Measurements from ENCODE around the gene ZMIZ1.
A peak's percentile ranks its signal among the peaks of the same experiment; 100 is the strongest.

Gene ZMIZ1

DNA sequence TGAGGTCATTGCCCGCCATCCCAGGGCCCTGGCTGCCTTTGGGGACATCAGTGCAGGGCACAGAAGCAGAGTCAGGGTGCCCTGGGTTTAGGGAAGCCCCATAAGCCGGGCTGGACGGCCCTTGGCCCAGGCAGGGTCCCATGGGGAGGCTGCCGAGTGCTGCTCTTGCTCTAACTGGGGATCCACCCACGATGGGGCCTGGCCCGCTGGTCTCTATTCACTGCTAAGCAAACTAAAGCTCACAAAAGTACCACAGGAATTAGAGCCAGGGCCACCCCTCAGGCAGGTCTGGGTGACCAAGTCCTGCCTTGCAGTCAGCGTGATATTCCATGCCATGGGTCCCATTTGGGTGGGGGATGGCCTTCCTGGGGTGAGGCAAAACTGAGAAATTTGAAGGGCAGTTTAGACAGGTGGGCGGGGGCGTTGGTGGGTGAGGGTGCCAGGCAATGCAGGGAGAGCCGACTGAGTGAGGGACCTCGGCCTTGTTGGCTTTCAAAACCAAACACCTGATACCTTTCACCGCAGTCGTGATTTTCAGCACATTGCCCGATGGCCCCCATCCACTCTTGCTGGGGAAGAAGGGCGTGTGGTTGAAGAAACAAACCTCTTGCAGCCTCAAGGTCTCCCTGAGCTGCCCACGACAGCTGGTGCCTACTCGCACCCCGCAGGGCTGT lies 185.7 kb downstream of the ZMIZ1 start:
- DNase-seq, result no peak

DNA sequence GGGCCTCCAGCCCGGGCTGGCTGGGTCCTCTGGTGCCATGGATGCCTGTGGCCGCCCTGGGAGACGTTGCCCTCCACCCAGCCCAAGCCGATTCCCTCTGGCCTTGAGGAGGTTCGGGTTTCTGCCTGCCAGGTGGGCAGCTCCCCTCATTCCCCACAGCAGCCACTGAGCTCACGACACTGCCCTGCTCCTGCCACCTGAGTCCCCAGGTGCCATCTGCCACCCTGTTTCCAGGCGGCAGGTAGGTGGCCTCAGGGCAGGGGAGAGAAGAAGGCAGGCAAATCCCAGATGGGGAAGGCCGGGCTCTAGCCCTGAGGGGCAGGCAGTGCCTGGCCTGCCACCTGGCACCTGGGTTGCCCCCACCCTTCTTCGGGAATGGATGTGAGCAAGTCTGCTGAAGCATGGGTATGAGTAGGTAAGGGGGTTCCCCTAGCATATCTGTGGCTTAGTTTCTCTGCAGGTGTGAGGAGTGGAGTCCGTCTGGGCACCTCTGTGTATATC lies 186.3 kb downstream of the ZMIZ1 start:
- no peak for DNase-seq

DNA sequence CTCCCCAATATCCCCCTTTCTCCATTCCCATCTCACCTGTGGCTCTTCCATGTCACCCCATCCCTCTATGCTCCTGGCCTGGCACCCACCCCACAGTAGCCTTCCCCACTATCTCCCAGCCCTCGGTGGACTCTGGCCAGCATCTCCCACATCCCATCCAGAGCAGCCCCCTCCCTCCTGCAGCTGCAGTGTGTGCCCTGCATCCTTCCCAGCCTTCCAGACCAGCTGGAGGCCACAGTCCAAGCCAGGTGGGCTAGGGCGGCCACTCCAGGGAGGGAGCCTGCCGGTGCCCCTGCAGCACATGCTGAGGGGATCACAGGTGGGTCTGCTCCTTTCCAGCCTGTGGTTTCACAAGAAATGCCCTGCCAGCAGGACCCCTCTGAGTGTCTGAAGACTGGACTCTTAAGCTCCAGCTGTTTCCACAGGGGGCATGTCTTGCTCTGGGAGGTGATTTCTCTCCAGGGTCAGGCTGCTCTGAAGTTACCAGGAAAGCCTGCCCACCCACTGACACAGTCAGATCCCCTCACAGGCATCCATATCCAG lies 187.6 kb downstream of the ZMIZ1 start:
- no peak for DNase-seq

DNA sequence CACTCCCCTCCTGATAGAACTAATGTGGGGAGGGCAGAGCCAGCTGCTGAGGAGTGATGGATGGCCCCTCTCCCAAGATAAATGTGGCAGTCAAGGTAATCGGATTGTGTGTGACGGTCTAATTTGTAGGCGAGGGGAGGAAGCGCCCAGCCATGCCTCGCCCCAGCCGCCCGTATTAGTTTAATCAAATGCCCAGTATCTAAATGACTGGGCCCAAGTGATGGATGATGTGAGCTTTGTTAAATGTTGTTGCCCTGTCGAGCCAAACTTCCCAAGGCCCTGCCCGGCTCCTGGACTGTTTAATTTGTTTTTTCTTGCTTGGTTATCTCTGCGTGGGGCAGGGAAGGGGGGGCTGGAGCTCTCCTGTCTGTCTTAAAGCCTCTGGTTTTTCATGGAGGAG lies 190.1 kb downstream of the ZMIZ1 start:
- DNase-seq, result no peak

DNA sequence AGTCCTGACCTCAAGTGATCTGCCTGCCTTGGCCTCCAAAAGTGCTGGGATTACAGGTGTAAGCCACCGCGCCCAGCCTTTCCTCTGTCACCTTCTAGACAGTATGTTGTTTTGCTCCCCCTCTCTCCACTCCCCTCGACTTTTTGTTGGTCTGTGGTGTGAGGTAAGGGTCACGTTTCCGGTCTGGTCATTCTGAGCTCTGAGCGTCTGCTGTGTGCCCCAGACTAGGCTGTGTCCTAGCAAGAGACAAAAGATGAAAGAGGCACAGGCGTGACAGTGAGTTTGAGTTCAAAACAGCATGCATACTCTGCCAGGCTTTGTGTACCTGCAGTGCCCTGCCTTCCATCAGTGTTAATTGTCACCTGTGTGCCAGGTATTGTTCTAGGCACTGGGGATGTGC lies 191.1 kb downstream of the ZMIZ1 start:
- DNase-seq, result no peak

DNA sequence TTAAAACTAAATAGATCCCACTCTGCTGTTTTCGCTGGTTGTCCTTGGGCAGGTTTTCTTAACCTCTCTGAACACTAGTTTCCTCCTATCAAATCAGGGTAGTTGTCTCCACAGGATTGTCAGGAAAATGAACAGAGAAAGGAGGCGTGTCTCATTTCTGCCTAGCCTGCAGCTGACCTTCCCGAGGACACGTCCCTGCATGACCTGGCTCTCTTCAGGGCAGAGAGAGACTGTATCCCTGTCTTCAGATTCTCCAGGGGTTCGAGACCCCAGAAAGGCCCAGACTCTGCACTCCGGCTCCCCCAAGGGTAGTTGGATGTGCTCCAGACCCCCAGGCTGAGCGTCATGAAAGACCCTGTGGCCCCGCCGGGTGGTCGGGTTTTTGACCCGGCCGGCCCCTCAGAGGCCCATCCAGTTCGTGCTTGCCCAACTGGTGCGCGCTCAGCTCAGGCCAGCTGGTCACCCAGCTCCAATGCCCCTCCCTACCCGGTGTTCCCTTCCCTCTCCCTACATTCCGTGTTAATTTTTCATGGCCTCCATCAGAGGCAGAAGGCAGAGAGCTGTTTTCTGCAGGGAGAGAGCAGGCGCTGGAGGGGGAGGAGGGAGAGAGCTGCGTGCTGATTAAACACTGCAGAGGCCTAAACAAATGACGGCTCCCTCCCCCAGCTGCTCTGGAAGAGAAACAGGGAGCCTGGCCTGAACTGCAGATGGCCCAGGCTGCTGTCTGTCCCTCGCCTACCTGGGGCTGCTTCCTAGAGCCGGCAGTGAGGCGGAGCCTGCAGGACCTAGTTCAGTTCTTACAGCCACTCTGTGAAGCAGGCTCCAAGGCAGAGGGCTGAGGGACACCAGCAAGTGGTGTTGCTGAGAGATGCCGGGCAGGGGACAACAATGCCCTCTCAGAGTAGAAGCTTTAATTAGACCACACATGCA lies 192.3 kb downstream of the ZMIZ1 start:
- DNase-seq, result peak; percentile 48 to 76

DNA sequence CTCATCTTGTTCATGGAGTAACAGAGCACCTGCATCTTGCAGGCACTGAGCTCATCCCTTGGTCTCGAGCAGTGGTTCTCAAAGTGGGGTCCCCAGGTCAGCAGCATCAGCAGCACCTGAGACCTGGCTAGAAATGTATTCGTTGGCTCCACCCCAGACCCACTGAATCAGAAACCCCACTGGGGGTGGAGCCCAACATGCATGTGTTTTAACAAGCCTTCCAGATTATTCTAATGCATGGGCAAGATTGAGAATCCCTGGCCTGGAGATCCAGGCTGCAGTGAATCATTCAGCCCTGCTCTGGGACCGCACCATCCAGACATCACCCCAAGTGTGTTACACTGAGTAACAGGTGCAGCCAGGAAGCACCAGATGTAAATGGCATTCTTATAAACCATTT lies 193.4 kb downstream of the ZMIZ1 start:
- DNase-seq, result no peak

DNA sequence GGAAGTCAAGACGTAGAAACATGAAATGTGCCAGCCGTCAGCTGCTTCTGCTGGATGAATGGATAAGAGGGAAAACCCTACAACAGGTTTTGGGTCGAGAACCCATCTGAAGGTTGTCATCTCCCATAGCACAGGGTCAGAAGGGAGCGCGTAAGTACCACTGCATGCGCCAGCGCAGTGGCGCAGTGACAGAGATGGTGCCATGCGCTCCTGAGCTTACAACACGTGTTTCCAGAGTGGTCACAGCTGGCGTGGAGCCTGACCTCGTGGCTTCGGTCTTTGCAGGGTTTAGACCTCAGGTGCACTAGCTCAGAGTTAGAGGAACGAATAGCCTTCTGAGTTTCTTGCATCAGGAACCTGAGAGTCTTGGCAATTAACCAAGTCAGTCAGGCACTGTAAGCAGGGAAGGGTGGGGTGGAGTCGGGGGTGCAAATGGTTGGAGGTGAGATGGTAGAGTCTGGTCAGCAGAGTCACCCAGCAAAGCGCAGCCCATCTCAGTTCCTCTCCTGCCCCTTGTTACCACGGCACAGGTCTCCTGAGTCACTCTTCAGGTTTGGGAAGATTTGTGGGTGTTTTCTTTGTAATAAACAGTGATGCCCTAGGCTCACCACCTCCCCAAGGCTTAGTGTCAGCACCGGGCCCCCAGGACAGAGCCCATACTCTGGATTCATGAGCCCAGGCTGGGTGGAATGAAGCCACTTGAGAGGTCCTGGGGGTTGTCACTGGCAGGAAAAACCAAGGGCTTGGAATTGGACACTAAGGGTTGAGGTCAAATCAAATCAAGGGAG lies 194.4 kb downstream of the ZMIZ1 start:
- DNase-seq, result no peak

DNA sequence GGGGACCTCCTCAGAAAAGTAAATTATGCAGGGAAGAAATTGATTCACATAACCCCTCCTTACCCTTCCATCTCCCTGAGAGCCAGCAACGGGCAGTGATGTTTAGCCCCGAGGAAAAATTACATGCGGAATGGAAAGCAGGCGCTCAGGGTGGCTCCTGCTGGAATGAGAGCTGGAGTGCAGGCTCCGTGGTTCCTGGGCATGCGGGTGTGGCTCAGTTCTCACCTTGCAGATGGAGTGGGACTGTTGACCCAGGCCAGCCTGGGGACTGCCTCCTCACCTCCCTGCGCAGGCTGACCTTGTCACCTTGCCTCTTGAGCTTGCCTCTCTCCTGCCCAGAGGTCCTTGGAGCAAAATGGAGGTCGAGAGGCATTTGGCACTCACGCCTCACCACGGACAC lies 195.2 kb downstream of the ZMIZ1 start:
- no peak for DNase-seq

DNA sequence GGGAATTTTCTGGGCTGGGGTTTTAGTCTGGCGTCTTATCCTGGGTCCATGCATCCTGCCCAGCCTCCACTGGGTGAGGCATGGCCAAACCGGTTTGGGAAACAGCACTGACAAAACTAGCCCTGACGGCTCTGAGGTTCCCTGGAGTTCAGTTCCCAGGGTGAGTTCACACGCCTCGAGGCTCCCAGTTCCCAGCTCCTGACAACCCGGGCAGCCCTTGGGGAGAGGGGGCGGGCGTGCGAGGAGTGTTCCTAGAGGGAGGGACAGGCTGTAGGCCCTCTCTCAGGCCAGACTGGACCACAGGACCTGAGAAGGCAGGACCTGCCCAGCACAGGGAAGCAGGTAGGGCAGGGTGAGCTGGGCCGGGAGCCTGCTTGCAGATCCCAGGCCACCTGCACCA lies 196.2 kb downstream of the ZMIZ1 start:
- DNase-seq, result no peak

DNA sequence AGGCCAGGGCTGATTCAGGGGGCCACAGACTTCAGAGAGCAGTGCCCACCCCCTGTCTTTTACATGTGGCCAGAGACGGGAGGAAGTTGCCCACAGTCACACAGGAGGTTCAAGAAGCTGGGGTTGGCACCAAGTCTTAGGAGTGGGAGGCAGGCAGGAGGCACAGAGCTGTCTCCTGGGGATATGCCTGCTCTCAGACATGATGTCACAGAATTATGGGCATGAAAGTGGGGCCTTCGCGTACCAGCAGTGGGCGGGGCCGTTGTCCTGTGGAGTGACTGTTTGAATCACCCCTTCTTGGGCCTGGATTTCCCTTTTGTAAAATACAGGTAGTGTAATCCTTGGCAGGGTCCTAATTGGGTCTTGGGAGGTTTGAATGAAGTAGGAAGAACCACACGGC lies 197.3 kb downstream of the ZMIZ1 start:
- DNase-seq, result no peak

DNA sequence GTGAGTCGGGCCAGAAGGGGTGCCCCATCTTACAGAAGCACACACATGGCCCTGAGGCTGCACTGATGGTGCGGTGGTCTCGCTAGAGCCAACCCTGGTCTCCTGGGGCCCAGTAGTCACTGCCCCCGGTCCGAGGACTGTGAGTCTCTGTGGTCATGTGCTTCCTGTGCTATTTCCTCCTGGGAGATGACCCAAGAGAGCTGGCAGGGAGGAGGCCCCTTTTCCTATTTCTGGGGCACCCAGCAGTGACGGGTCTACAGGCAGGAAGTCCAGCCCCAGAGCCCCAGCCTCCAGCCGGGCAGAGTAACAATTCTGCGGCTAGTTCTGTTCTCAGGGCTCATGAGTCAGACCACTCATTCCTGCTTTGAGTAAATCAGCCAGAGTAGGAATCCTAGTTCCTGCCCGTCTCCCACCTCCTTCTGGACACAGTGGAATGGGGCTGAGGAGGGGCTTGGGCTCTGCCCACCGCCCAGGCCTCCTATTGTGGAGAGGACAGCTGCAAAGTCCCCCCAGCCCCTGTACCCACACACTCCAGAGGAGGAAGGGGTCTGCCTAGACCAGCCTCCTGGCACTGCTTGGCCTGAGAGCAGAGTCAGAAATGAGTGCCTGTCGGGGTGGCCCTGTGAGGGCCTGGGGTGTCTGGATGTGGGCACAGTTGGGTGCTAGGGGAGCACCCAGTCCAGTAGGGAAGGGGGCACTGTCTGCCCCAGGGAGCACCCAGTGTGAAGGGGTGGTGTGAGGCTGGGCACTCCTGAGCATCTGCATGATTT lies 198.0 kb downstream of the ZMIZ1 start:
- DNase-seq, result no peak

DNA sequence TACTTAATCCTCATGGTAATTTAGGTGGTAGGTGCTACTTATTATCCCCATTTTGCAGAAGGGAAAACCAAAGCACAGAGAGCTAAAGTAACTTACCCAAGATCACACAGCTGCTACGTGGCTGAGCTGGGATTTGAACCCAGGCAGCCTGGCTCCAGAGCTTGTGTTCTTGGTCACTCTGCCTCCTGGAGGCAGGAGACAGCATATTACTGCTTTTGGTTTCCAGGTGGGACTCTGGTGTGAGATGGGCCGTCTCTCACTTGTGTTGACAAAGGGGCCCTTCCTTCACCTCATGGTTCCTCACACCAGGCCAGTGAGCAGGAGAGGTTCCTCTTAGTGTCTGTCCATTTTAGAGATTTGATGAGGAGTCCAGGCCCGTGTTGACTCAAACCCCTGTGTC lies 198.7 kb downstream of the ZMIZ1 start:
- DNase-seq, result no peak

DNA sequence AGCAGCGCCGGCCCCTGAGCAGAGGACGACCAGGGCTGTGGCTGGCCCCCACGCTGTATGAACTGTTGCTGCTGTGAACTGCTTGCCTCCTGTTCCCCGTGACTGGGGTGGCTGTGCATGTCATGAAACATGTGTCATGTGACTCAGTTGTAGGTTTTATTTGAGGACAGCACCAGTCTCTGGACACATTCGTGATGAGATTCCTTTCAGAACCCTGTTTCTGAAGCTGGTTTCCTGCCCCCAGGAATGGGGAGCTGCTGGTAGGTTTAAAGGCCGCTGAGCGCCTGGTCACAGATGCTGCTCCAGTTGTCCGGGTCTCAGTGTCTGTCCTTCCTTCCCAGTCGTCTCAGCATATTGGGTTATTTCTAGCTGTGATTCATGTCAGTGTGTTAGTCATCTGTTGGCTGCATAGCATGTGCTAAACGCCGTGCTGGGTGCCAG lies 199.4 kb downstream of the ZMIZ1 start:
- DNase-seq, result no peak

DNA sequence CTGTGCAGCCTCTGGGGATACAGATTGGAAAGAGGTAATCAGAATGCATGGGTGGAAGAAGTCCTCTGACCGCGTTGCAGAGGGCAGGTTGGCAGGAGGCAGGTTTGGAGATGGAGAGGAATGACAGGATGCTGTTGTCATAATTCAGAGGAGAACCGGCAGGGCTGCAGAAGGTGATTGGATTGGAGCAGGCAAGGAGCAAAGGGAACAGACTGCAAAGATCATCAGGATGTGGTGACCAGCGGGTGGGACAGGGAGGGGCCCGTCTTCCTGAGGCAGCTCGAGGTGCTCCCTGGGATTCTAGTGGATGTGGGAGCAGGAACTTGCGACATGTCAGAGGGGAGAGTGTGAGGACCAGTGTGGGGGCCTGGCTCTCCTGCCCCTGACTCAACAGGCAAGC lies 200.0 kb downstream of the ZMIZ1 start:
- no peak for DNase-seq

DNA sequence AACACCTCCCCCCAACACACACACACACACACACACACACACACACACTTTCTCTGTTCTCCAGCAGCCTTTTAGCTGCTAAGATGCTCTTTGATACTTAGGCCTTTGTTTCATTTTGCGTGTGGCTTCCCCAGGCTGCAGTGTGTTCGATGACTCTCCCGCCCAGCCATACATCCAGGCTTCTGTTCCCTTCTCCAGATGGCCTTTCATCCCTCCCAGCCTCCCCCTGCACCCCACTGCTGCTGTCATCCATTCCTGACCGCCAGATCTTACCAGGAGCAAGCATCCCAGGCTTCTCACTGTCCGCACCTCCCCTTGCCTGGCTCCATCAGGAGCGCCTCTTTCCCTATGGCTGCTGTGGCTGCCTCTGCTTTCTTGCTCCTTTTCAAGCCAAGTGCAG lies 200.7 kb downstream of the ZMIZ1 start:
- DNase-seq, result no peak

DNA sequence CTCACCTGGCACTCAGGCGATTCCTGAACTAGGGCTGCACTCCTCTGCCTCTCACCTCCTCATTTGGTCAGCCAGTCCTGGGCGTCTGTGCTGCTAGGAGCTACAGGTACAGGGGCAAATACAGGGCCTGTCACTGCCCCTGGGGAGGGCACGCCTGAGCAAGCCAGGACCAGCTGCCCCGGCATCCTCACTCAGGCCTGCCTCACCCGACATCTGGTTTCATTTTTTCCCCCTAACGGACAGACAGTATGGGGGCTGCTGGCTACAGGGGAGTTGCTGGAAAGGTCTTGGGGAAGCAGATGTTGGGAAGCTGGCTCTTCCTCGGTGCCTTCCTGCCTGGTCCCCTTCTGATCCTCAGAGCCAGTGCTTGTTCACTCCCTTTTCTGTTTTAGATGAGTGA lies 201.2 kb downstream of the ZMIZ1 start:
- DNase-seq, result no peak

DNA sequence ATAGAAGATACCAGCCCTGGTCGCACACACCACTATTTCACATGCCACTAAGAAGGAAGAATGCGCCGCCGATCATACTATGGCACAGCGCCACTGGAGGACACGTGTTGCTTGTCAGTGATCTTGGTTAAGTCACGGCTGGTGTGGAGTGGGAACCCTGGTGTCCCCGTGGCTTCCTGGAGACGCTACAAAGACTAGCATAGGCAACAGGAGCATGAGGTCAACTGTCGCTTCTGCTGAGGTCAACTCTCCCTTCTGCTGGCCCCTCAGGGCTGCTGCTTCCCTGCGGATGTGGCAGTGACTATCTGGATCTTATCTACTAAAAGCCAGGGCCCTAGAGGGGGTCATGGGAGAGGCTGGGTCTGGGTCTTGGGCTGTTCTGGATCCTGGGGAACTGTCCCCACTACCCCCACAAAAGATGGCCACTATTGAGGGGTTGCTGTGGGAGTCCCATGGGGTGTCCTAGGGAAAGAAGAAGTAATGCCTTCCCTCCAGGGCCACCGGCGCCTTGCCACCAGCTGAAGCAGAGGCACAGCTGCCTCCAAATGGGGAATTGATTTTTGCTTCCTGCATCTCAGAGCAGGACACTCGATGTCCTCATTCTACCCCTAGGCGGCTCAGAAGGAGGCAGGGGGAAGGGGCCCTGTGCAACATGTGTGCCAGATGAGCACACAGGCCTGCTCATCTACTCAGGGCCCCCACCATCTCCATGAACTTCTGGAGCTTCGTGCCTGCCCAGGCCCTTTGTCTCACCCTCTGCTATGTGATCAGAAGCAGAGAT lies 201.9 kb downstream of the ZMIZ1 start:
- no peak for DNase-seq

DNA sequence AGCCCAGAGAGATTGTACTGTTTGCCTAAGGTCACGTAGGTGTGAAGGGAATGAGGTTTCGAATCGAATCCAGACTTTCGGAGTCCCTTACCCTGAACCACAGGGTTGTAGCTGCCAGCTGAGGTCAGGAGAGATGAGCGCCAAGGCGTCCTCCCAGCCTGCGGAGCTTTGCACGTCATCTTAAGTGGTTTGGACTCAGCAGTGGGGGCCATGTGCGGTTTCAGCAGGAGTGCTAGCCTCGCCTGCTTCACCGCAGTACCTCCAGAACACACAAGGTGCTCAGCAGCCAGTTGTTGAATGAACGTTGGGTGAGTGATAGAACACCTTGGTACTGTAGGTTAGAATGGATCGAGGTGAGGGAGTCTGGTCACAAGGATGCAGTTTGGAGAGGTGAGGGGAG lies 203.6 kb downstream of the ZMIZ1 start:
- DNase-seq, result no peak

DNA sequence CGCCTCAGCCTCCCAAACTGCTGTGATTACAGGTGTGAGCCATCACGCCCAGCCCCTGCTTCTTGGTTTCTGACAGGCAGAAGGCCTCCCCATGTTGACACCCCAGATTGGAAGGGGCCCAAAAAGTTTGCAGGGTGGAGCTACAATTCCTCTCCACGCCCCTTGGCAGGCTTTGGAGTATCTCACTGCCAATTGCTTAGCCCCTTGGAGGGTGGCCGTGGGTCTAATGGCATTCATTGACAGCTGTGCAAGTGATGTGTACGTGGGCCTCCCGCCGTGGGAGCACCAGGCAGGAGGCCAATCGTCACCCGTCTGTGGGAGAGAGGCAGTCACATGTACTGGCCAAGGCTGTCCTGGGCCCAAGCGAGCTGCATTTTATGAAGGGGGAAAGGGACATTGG lies 204.8 kb downstream of the ZMIZ1 start:
- DNase-seq, result no peak

Data from SHP77 (cell line).